Stimulated activated CD8-positive, alpha-beta memory T cell treated with anti-CD3 and anti-CD28 coated beads, Interleukin-15, amount 100 ng/mL, for 48 hours (primary cell): ENCODE results near the gene KCNH5.

Experiments
- DNase-seq, 2 donors: peaks; one replicate each; pipeline ENCODE4 v3.0.0-alpha.2; 2020; ENCODE audit warnings: low read depth in 2 of 2

The KCNH5 gene

GRCh38 chr14:62743560-62743959 is 301.7 kb downstream of the KCNH5 start:
- DNase-seq = no peak

- no peak for DNase-seq
Observed at GRCh38 chr14:62743118-62743517, 302.1 kb downstream of the KCNH5 start.

GRCh38 chr14:62739647-62740046 is 305.6 kb downstream of the KCNH5 start:
- DNase-seq = no peak

GRCh38 chr14:62736048-62737043 is 308.9 kb downstream of the KCNH5 start:
- no peak for DNase-seq

GRCh38 chr14:62734831-62735230 is 310.4 kb downstream of the KCNH5 start:
- DNase-seq = no peak

GRCh38 chr14:62722406-62722805 is 322.9 kb downstream of the KCNH5 start:
- no peak for DNase-seq

GRCh38 chr14:62718629-62719028 is 326.6 kb downstream of the KCNH5 start:
- DNase-seq = no peak

- no peak for DNase-seq
Observed at GRCh38 chr14:62711351-62712023, 333.8 kb downstream of the KCNH5 start.

- DNase-seq = no peak
Observed at GRCh38 chr14:62710811-62711210, 334.4 kb downstream of the KCNH5 start.

GRCh38 chr14:62709773-62710172 is 335.5 kb downstream of the KCNH5 start:
- DNase-seq = no peak

- DNase-seq = no peak
Observed at GRCh38 chr14:62706217-62706616, 339.0 kb downstream of the KCNH5 start.

- no peak for DNase-seq
Observed at GRCh38 chr14:62697461-62697860, 347.8 kb downstream of the KCNH5 start.

- no peak for DNase-seq
Observed at GRCh38 chr14:62696929-62697328, 348.3 kb downstream of the KCNH5 start.

GRCh38 chr14:62696331-62696924 is 348.8 kb downstream of the KCNH5 start:
- no peak for DNase-seq

GRCh38 chr14:62694075-62694474 is 351.2 kb downstream of the KCNH5 start:
- DNase-seq = no peak

GRCh38 chr14:62692490-62693106 is 352.7 kb downstream of the KCNH5 start:
- no peak for DNase-seq

GRCh38 chr14:62691647-62692489 is 353.4 kb downstream of the KCNH5 start:
- DNase-seq = no peak

GRCh38 chr14:62689733-62690132 is 355.5 kb downstream of the KCNH5 start:
- no peak for DNase-seq

- no peak for DNase-seq
Observed at GRCh38 chr14:62687818-62688217, 357.4 kb downstream of the KCNH5 start.

GRCh38 chr14:62684376-62684775 is 360.9 kb downstream of the KCNH5 start:
- DNase-seq = no peak

GRCh38 chr14:62682208-62682607 is 363.1 kb downstream of the KCNH5 start:
- no peak for DNase-seq
